Measurements from ENCODE around the gene KCNMB1.

DNA sequence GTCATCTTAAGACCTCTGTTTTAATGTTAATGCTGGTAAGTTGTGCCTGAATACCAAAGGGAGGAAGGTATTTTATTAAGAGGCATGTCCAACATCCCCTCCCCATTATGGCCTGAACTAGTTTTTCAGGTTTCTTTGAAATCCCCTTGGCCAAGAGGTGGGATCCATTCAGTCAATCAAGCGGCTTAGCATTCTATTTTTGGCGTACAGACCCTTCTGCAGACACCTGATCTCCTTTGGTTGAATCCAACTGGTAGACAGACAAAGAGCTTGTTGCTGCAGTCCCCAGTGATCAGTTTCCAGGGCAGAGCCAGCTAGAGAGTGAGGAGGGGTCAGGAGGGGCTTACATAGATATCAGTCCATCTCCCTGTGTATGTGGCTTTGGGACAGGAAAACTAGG lies 7.9 kb upstream of the KCNMB1 start:
- TF ChIP-seq CTCF (IDR thresholded peaks at IDR 0.05) (no peak), EZH2 (IDR thresholded peaks at IDR 0.05; ENCODE audit: borderline replicate concordance, insufficient read depth, low read depth, low read length, poor library complexity, severe bottlenecking) (no peak)

Data from B cell (primary cell).